Cardiac fibroblast (primary cell): Measurements from ENCODE around the gene DENND5A.

ENCODE experiments used
- DNase-seq, 2 donors: peaks; one replicate each; pipeline versions ENCODE4 v3.0.0 to v3.0.0-alpha.2; 2010; ENCODE audit warnings: low read depth in 2 of 2
- H3K4me3 ChIP-seq, 2 donors: replicated peaks in 1 of 2; 1 replicate in 1 of 2; 2 replicates in 1 of 2; pipeline ENCODE4 v1.5.1; 2011; ENCODE audit warnings: low read depth in 2 of 2, low read length in 2 of 2, mild to moderate bottlenecking in 2 of 2, moderate library complexity in 1 of 2
- CTCF ChIP-seq: IDR thresholded peaks from one replicate; pipeline ENCODE4 v1.5.1; 2011; ENCODE audit warnings: low read depth, mild to moderate bottlenecking, low read length, inconsistent platforms

The DENND5A gene

GRCh38 chr11:9265211-9266131, at the start of gene DENND5A:
Gene DENND5A (minus strand): TSS chr11:9265350. CDS start chr11:9265069, 281 bp downstream.
- peak within 1 kb of the TSS; percentile 83 to 84 for H3K4me3 ChIP-seq
- DNase-seq: peak; percentile 84 to 91
- TF ChIP-seq CTCF: no peak

GRCh38 chr11:9314291-9315077, 49.3 kb upstream of the DENND5A start, which contains the start of gene TMEM41B:
Gene TMEM41B (minus strand): TSS chr11:9314593. CDS start chr11:9314441, 152 bp downstream.
- peak within 1 kb of the TSS; percentile 95 to 98 for H3K4me3 ChIP-seq
- peak; percentile 2 for TF ChIP-seq CTCF
- peak; percentile 99 for DNase-seq

- peak; percentile 13 to 26 for DNase-seq
- peak overlapping the region; percentile 95 to 98 for H3K4me3 ChIP-seq
- TF ChIP-seq CTCF: no peak
Observed at GRCh38 chr11:9313648-9314290, 48.6 kb upstream of the DENND5A start.

GRCh38 chr11:9310485-9311090, 45.4 kb upstream of the DENND5A start:
- no peak for TF ChIP-seq CTCF
- no peak overlapping the region for H3K4me3 ChIP-seq
- DNase-seq: no peak

GRCh38 chr11:9304178-9304577, 39.0 kb upstream of the DENND5A start:
- no peak for DNase-seq
- TF ChIP-seq CTCF: no peak
- H3K4me3 ChIP-seq: no peak overlapping the region

- TF ChIP-seq CTCF: no peak
- no peak overlapping the region for H3K4me3 ChIP-seq
Observed at GRCh38 chr11:9302448-9302847, 37.3 kb upstream of the DENND5A start.

More at GRCh38 chr11:9302448-9302847, 37.3 kb upstream of the DENND5A start:
- no peak for DNase-seq
